Endothelial cell of umbilical vein (primary cell): ENCODE results near the gene MPEG1. TPM values are rescaled to one million over a fixed set of nuclear protein-coding genes. Genes with fewer than 3 reads are reported as not detected.

Experiments
- BruUV-seq: library from RNA; stranded (reverse); fragments of 400-500 nt; replicated peaks from 2 replicates; lab custom pipeline; 2021; lab: Mats Ljungman, UMichigan
- CTCF ChIA-PET: fragments of 300-600, 350-600 bp; sonication (Branson Sonifier 250); formaldehyde crosslinking; loops from one replicate; lab custom pipeline; 2021; ENCODE audit warnings: antibody characterized with exemption, inconsistent platforms; lab: Charles Lee
- POLR2A ChIA-PET: fragments of 300-600, 350-600 bp; sonication (Branson Sonifier 250); formaldehyde crosslinking; loops from one replicate; lab custom pipeline; 2021; ENCODE audit warnings: antibody characterized with exemption, inconsistent platforms; lab: Charles Lee
- DNase-seq: peaks from one replicate; pipeline ENCODE4 v3.0.0-alpha.2; 2011; ENCODE audit warnings: low read depth, low spot score
- FAIRE-seq: peaks from 2 replicates; lab custom pipeline; 2011; peaks lifted over from hg19 to GRCh38; lab: Jason Lieb, UNC
- H2AFZ ChIP-seq: 2 replicates; pipeline ENCODE4 v1.6.0; 2012; ENCODE audit warnings: low read depth, low read length, control low read depth, inconsistent platforms
- H3K27ac ChIP-seq: 2 replicates; pipeline ENCODE4 v1.5.1; 2011; ENCODE audit warnings: low read depth, mild to moderate bottlenecking, control low read depth, low read length, moderate library complexity; ENCODE audit not compliant: insufficient read depth
- H3K27me3 ChIP-seq, 2 experiments: 2 replicates each; pipeline versions ENCODE4 v1.6.0 to v1.6.1; 2011; ENCODE audit warnings: low read length in 2 of 2, mixed read lengths in 1 of 2; ENCODE audit not compliant: control insufficient read depth in 2 of 2, insufficient read depth in 2 of 2
- H3K36me3 ChIP-seq, 2 experiments: 2 replicates in 1 of 2; 3 replicates in 1 of 2; pipeline ENCODE4 v1.5.1; 2011; ENCODE audit warnings: low read length in 2 of 2, mild to moderate bottlenecking in 1 of 2, moderate library complexity in 1 of 2; ENCODE audit not compliant: control insufficient read depth in 2 of 2, insufficient read depth in 2 of 2; ENCODE audit errors: extremely low read depth in 1 of 2
- H3K4me1 ChIP-seq: 3 replicates; pipeline ENCODE4 v1.5.1; 2011; ENCODE audit warnings: mild to moderate bottlenecking, low read length; ENCODE audit not compliant: control insufficient read depth, insufficient read depth; ENCODE audit errors: extremely low read depth
- H3K4me2 ChIP-seq: 2 replicates; pipeline ENCODE4 v1.6.1; 2011; ENCODE audit warnings: low read length, control low read depth, mixed read lengths; ENCODE audit not compliant: insufficient read depth
- H3K4me3 ChIP-seq, 3 experiments: fragments of 200-600 bp in 1 of 3; sonication (generic), shearing (Covaris generic) in 1 of 3; replicated peaks in 1 of 3; 2 replicates each; pipeline ENCODE4 v1.5.1; 2011 to 2016; ENCODE audit warnings: control low read depth in 3 of 3, low read length in 3 of 3, mild to moderate bottlenecking in 2 of 3, inconsistent platforms in 1 of 3, low read depth in 1 of 3, moderate library complexity in 1 of 3; ENCODE audit not compliant: insufficient read depth in 1 of 3
- H3K79me2 ChIP-seq: 2 replicates; pipeline ENCODE4 v1.6.0; 2012; ENCODE audit warnings: low read length, inconsistent platforms; ENCODE audit not compliant: control insufficient read depth, insufficient read depth
- H3K9ac ChIP-seq: replicated peaks from 2 replicates; pipeline ENCODE3; 2011; ENCODE audit warnings: low read length, control low read depth; ENCODE audit not compliant: insufficient read depth; ENCODE audit errors: extremely low read depth
- H3K9me1 ChIP-seq: replicated peaks from 3 replicates; pipeline ENCODE4 v1.6.0; 2011; ENCODE audit warnings: mild to moderate bottlenecking, low read length; ENCODE audit not compliant: control insufficient read depth, insufficient read depth; ENCODE audit errors: extremely low read depth
- H3K9me3 ChIP-seq: replicated peaks from 2 replicates; pipeline ENCODE4 v1.5.1; 2012; ENCODE audit warnings: low read length, inconsistent platforms; ENCODE audit not compliant: control insufficient read depth, insufficient read depth
- H4K20me1 ChIP-seq: replicated peaks from 2 replicates; pipeline ENCODE3; 2011; ENCODE audit warnings: mild to moderate bottlenecking, low read length; ENCODE audit not compliant: control insufficient read depth, insufficient read depth; ENCODE audit errors: extremely low read depth
- EZH2 ChIP-seq: IDR thresholded peaks from 2 replicates; pipeline ENCODE4 v1.6.1; 2012; ENCODE audit warnings: borderline replicate concordance, low read depth, mild to moderate bottlenecking, moderate library complexity, low read length, inconsistent platforms; ENCODE audit not compliant: severe bottlenecking
- FOS ChIP-seq: IDR thresholded peaks from 2 replicates; pipeline ENCODE4 v1.6.1; 2011; ENCODE audit warnings: mild to moderate bottlenecking, low read length, moderate library complexity, borderline replicate concordance; ENCODE audit not compliant: insufficient read depth
- GATA2 ChIP-seq: IDR thresholded peaks from 2 replicates; pipeline ENCODE4 v1.7.0; 2011; ENCODE audit warnings: low read depth, mild to moderate bottlenecking, moderate library complexity, mixed read lengths, low read length; ENCODE audit not compliant: insufficient read length, insufficient read depth
- JUN ChIP-seq: IDR thresholded peaks from 2 replicates; pipeline ENCODE4 v1.6.1; 2011; ENCODE audit warnings: borderline replicate concordance, low read depth; ENCODE audit not compliant: insufficient read length, insufficient read depth
- MYC ChIP-seq: IDR thresholded peaks from one replicate; pipeline ENCODE4 v1.6.1; 2011; ENCODE audit warnings: mild to moderate bottlenecking, low read depth, low read length
- POLR2A ChIP-seq: IDR thresholded peaks from 2 replicates; pipeline ENCODE4 v1.6.1; 2012; ENCODE audit warnings: low read depth, mild to moderate bottlenecking, control low read depth, low read length
- POLR2AphosphoS5 ChIP-seq: IDR thresholded peaks from 2 replicates; pipeline ENCODE4 v1.6.1; 2012; ENCODE audit warnings: low read depth, mild to moderate bottlenecking, control low read depth, low read length, moderate library complexity; ENCODE audit not compliant: insufficient read depth
- dilution Hi-C: fragments of 300-500 bp; cut with MboI; formaldehyde crosslinking; loops from one replicate; pipeline ENCODE4 v1.15.0; 2019; ENCODE audit warnings: low sequenced_read_pairs; ENCODE audit not compliant: extremely low pct_ligation_motif_present
- intact Hi-C: fragments of 100-400 bp; cut with micrococcal nuclease; formaldehyde crosslinking; loops from one replicate; pipeline ENCODE4 v1.10.0; 2022
- polyA plus RNA-seq, 4 experiments: library from polyadenylated mRNA; depleted of rRNA in 3 of 4; stranded (reverse) in 3 of 4; unstranded in 1 of 4; fragments of >200 nt; gene quantifications; 2 replicates each; pipeline versions ENCODE4 v1.2.1 to v1.2.3, GENCODE V29; 2011 to 2012; ENCODE audit warnings: missing spikeins in 1 of 4
- total RNA-seq: library from RNA; stranded (reverse); gene quantifications from 2 replicates; pipeline ENCODE4 v1.2.3, GENCODE V29; 2021
- TF ChIP-seq, protein P1 (sequence below), 2 donors: IDR thresholded peaks; 1 replicate in 1 of 2; 2 replicates in 1 of 2; pipeline ENCODE4 v1.5.1; 2011; ENCODE audit warnings: low read length in 2 of 2, mild to moderate bottlenecking in 2 of 2, moderate library complexity in 2 of 2, control low read depth in 1 of 2, inconsistent platforms in 1 of 2, low read depth in 1 of 2; ENCODE audit not compliant: insufficient read depth in 1 of 2; ENCODE audit errors: extremely low read depth in 1 of 2
- TF ChIP-seq, protein P2 (sequence below): IDR thresholded peaks from 2 replicates; pipeline ENCODE4 v1.6.1; 2011; ENCODE audit not compliant: insufficient read depth, insufficient read length

MPEG1 gene
- total and polyA plus RNA-seq, 2 donors (not counting 3 experiments of a cell fraction or from before 2014, with no cell fraction given), result not detected

DNA sequence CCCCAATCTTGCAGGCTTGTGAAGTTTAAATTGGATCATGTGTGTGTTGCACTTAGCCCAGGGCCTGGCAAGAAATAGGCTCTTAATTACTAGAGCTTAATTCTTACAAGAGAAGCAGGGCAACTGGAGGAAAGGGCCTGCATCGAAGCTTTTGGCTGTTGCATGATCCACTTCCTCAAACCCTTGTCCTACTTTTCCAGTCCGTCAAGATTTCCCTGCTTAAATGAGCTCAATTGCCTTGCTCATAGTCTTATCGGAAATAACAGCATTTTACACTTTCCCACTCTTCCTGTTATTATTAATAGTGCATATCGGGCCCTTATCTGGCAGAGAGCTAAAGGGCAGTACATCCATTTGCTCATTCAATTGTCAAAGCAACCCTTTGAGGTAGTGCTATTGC lies 22.7 kb downstream of the MPEG1 start:
- dilution Hi-C loops, result no loop called here
- Histone ChIP-seq H3K79me2 (no peaks in the 10 kb centered on the region), H3K9ac (no peak overlapping the region), H3K27me3 (peaks cover 4 to 10% of the 10 kb centered on the region in 2 experiments), H2AFZ (no peak overlapping the region), H3K9me1 (no peaks in the 10 kb centered on the region), H4K20me1 (no peaks in the 10 kb centered on the region), H3K4me3 (no peak overlapping the region), H3K9me3 (no peaks in the 10 kb centered on the region), H3K4me1 (peaks cover 2% of the 10 kb centered on the region), H3K4me2 (no peak overlapping the region), H3K27ac (no peak overlapping the region), H3K36me3 (no peaks in the 10 kb centered on the region)
- intact Hi-C loops, result no loop called here
- TF ChIP-seq JUN, result no peak
- TF ChIP-seq POLR2AphosphoS5, result no peak
- TF ChIP-seq MYC, result no peak
- TF ChIP-seq, protein P1, sequence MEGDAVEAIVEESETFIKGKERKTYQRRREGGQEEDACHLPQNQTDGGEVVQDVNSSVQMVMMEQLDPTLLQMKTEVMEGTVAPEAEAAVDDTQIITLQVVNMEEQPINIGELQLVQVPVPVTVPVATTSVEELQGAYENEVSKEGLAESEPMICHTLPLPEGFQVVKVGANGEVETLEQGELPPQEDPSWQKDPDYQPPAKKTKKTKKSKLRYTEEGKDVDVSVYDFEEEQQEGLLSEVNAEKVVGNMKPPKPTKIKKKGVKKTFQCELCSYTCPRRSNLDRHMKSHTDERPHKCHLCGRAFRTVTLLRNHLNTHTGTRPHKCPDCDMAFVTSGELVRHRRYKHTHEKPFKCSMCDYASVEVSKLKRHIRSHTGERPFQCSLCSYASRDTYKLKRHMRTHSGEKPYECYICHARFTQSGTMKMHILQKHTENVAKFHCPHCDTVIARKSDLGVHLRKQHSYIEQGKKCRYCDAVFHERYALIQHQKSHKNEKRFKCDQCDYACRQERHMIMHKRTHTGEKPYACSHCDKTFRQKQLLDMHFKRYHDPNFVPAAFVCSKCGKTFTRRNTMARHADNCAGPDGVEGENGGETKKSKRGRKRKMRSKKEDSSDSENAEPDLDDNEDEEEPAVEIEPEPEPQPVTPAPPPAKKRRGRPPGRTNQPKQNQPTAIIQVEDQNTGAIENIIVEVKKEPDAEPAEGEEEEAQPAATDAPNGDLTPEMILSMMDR (IDR thresholded peaks at IDR 0.05; ENCODE audit: extremely low read depth in 1 of 2, insufficient read depth in 1 of 2, low read depth in 1 of 2, low read length in 2 of 2), result no peak
- TF ChIP-seq GATA2, result no peak
- no peak for TF ChIP-seq EZH2
- no peak for TF ChIP-seq FOS
- no peak for TF ChIP-seq POLR2A
- TF ChIP-seq, protein P2, sequence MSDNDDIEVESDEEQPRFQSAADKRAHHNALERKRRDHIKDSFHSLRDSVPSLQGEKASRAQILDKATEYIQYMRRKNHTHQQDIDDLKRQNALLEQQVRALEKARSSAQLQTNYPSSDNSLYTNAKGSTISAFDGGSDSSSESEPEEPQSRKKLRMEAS, result no peak
- BruUV-seq, result no TSS peak
- no peak for FAIRE-seq
- ChIA-PET POLR2A (no interaction called here), CTCF (interaction anchor here (1.0 to 2.2 kb wide), 4 partner anchors 10 to 32 kb away, joined by 4 to 12 read pairs (median 5); partner anchors contain the start of gene DTX4)
- DNase-seq, result peak; percentile 10
